Adrenal gland (tissue), 12 donors: ENCODE measurements around the gene SERTM1. TPM values are rescaled to one million over a fixed set of nuclear protein-coding genes. Genes with fewer than 3 reads are reported as not detected.

Experiments used
- DNase-seq, 7 donors: peaks; one replicate each; pipeline ENCODE4 v3.0.0-alpha.2; 2019 to 2020
- H3K27ac ChIP-seq, 5 donors: fragments of 200-600 bp; sonication (generic) in 4 of 5; 1 replicate in 3 of 5; 2 replicates in 2 of 5; pipeline versions ENCODE4 v1.5.1 to v1.8.0; 2016 to 2020; ENCODE audit warnings: mild to moderate bottlenecking in 1 of 5
- H3K27me3 ChIP-seq: fragments of 200-600 bp; 2 replicates; pipeline ENCODE4 v1.8.0; 2021
- H3K36me3 ChIP-seq, 2 donors: fragments of 200-600 bp; replicated peaks in 1 of 2; 1 replicate in 1 of 2; 2 replicates in 1 of 2; pipeline versions ENCODE4 v1.5.1 to v1.8.0; 2018 to 2022
- H3K4me1 ChIP-seq, 2 donors: fragments of 200-600 bp; replicated peaks in 1 of 2; 1 replicate in 1 of 2; 2 replicates in 1 of 2; pipeline versions ENCODE4 v1.5.1 to v1.8.0; 2018 to 2021
- H3K4me3 ChIP-seq, 4 donors: fragments of 200-600 bp; sonication (generic) in 3 of 4; one replicate each; pipeline ENCODE4 v1.5.1; 2016 to 2018
- H3K9me3 ChIP-seq, 3 donors: fragments of 200-600 bp; sonication (generic) in 1 of 3; replicated peaks in 1 of 3; 1 replicate in 2 of 3; 2 replicates in 1 of 3; pipeline versions ENCODE4 v1.5.1 to v1.8.0; 2016 to 2021
- POLR2A ChIP-seq, 2 donors: fragments of 450-650 bp; IDR thresholded peaks; one replicate each; pipeline ENCODE4 v1.6.1; 2017; ENCODE audit warnings: antibody characterized with exemption in 2 of 2, mild to moderate bottlenecking in 2 of 2, moderate library complexity in 1 of 2
- WGBS, 4 donors: extraction: QIAGEN DNeasy Blood & Tissue Kit in 2 of 4; methylation state at CpG; one replicate each; pipeline versions ENCODE4 v1.1.5 to v1.1.7; 2013 to 2017; 5-methylcytosine and 5-hydroxymethylcytosine counted together
- intact Hi-C, 2 donors: fragments of 100-400 bp; cut with DNase I; formaldehyde crosslinking; loops; one replicate each; pipeline versions ENCODE4 v1.14.1 to v1.15.0; 2022 to 2023
- polyA plus RNA-seq, 3 donors: library from polyadenylated mRNA; stranded (reverse); fragments of 200-250 nt in 2 of 3; fragments of 350-450 nt in 1 of 3; fragmentation: Illumina TruSeq in 1 of 3; extraction: RNeasy Lipid Tissue Mini Kit (QIAGEN cat#74804) in 1 of 3; gene quantifications; one replicate each; pipeline ENCODE4 v1.2.3, GENCODE V29; 2013 to 2014
- total RNA-seq, 9 donors: library from RNA; depleted of rRNA in 4 of 9; stranded (reverse); fragments of >200 nt in 4 of 9; fragments of 120-200 nt in 1 of 9; fragmentation: NEBNext Ultra II Directional in 1 of 9; extraction: Animal tissue kit (Norgen Biotek cat#: 25700) in 1 of 9; gene quantifications; one replicate each; pipeline versions ENCODE4 v1.1.0 to v1.2.4, GENCODE V29; 2013 to 2023
- TF ChIP-seq, protein P1 (sequence below), 6 experiments: fragments of 450-650 bp in 4 of 6; fragments of 200-600 bp in 2 of 6; sonication (generic) in 1 of 6; IDR thresholded peaks; 1 replicate in 5 of 6; 2 replicates in 1 of 6; pipeline versions ENCODE4 v1.5.1 to v1.8.0; 2016 to 2021; ENCODE audit warnings: antibody characterized with exemption in 6 of 6, mild to moderate bottlenecking in 2 of 6, moderate library complexity in 1 of 6
- donor health status: healthy with polysubstance abuse.
- donor health status: Bipolar disorder and iron deficiency.
- donor health status: DM: yes; HTN: yes; CAD: no.
- donor health status: DM: no; HTN: no; CAD: no.
- donor health status: DM: no; HTN: no; CAD: no.
- donor health status: DM: yes; HTN: yes; CAD: no.

Gene SERTM1
- total and polyA plus RNA-seq, 12 donors: 0.07 to 3.5 (median 0.61) TPM; not detected in 1

GRCh38 chr13:36680913-36681312 is 7.1 kb downstream of the SERTM1 start:
- WGBS, 4 donors: 24 to 34% (median 28%) methylated on average over 6 of the region's 6 CpGs
- intact Hi-C loops: no loop called here
- Histone ChIP-seq H3K4me3 (no peak overlapping the region), H3K27me3 (no peaks in the 10 kb centered on the region), H3K36me3 (no peaks in the 10 kb centered on the region), H3K27ac (no peak overlapping the region), H3K4me1 (no peaks in the 10 kb centered on the region), H3K9me3 (no peaks in the 10 kb centered on the region)
- TF ChIP-seq, protein P1, sequence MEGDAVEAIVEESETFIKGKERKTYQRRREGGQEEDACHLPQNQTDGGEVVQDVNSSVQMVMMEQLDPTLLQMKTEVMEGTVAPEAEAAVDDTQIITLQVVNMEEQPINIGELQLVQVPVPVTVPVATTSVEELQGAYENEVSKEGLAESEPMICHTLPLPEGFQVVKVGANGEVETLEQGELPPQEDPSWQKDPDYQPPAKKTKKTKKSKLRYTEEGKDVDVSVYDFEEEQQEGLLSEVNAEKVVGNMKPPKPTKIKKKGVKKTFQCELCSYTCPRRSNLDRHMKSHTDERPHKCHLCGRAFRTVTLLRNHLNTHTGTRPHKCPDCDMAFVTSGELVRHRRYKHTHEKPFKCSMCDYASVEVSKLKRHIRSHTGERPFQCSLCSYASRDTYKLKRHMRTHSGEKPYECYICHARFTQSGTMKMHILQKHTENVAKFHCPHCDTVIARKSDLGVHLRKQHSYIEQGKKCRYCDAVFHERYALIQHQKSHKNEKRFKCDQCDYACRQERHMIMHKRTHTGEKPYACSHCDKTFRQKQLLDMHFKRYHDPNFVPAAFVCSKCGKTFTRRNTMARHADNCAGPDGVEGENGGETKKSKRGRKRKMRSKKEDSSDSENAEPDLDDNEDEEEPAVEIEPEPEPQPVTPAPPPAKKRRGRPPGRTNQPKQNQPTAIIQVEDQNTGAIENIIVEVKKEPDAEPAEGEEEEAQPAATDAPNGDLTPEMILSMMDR (IDR thresholded peaks at IDR 0.05): no peak
- TF ChIP-seq POLR2A (IDR thresholded peaks at IDR 0.05): no peak
- DNase-seq: no peak

DNA sequence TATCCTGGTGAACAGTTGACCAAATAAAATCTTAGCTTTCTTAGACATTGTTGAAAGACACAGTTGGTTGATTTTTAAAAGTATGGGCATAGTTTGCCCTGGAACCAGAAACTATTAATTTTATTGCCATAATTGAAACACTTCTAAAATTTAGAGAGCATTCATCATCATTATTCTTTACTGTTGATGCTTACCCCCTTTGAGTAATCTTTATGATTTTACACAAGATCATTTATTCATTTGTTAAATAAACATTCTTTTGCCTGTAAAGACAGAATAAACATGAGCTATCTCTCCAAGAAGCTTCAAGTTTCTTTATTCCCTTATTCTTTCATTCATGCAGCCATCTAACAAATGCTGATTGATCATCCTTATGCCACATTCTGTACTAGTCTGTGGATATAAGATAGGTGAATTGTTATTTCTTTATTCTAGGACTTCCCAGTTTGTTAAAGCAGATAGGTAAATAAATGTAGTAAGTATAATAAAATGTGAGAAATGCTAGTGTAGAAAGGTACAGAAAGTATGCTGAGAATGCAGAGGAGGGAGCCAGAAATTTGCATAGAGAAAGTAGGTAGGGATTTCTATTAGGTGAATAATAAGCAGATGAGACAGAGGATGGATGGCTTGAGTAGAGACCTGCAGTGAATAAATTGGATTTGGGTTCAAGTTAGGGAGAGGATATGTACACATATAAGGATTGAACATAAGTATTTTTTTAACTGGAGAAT is 8.2 kb downstream of the SERTM1 start:
- no peak overlapping the region for H3K27ac ChIP-seq
- no peaks in the 10 kb centered on the region for H3K27me3 ChIP-seq
- H3K4me1 ChIP-seq: no peaks in the 10 kb centered on the region
- H3K36me3 ChIP-seq: no peaks in the 10 kb centered on the region
- no peaks in the 10 kb centered on the region for H3K9me3 ChIP-seq
- no peak for TF ChIP-seq POLR2A (IDR thresholded peaks at IDR 0.05)
- TF ChIP-seq, protein P1 (IDR thresholded peaks at IDR 0.05): no peak
- DNase-seq: no peak
- intact Hi-C loops: no loop called here
- H3K4me3 ChIP-seq: no peak overlapping the region

DNA sequence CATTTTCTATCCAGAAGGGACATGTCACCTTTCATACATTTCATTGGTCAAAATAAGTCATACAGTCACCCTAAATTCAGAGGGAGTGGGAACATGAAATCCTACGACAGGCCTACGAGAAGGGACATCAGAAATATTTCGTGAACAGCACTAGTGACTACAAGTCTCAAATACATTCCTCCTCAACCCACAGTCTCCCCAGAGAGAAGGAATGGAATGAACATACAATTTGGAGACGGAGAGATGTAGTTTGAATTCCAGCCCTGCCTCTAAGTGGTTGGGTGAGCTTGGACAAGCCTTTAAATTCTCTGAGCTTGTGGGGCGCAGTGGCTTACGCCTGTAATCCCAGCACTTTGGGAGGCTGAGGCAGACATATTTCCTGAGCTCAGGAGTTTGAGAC is 9.9 kb downstream of the SERTM1 start:
- intact Hi-C loops: no loop called here
- H3K27me3 ChIP-seq: no peaks in the 10 kb centered on the region
- H3K27ac ChIP-seq: no peak overlapping the region
- H3K4me1 ChIP-seq: no peaks in the 10 kb centered on the region
- H3K36me3 ChIP-seq: no peaks in the 10 kb centered on the region
- DNase-seq: no peak
- H3K4me3 ChIP-seq: no peak overlapping the region
- TF ChIP-seq, protein P1 (IDR thresholded peaks at IDR 0.05): no peak
- no peak for TF ChIP-seq POLR2A (IDR thresholded peaks at IDR 0.05)
- WGBS, 4 donors: 85 to 92% (median 89%) methylated on average over 6 of the region's 6 CpGs
- H3K9me3 ChIP-seq: no peaks in the 10 kb centered on the region

- Histone ChIP-seq H3K27me3 (no peaks in the 10 kb centered on the region), H3K4me1 (no peaks in the 10 kb centered on the region), H3K9me3 (no peaks in the 10 kb centered on the region), H3K36me3 (no peaks in the 10 kb centered on the region), H3K4me3 (no peak overlapping the region), H3K27ac (no peak overlapping the region)
- TF ChIP-seq, protein P1 (IDR thresholded peaks at IDR 0.05): no peak
- no peak for TF ChIP-seq POLR2A (IDR thresholded peaks at IDR 0.05)
- 27 to 55% (median 45%) methylated on average over 1 of the region's 1 CpG for WGBS, 4 donors
- no peak for DNase-seq
- intact Hi-C loops: no loop called here
These were observed 12.1 kb downstream of the SERTM1 start for GRCh38 chr13:36685927-36686326.
